ENCODE measurements around the gene DNAJC28. TPM values are rescaled to one million over a fixed set of nuclear protein-coding genes. Genes with fewer than 3 reads are reported as not detected.

The DNAJC28 gene
- total and polyA plus RNA-seq, 9 of the 15 experiments (the other 6 are each of a cell fraction or from before 2014, with no cell fraction given) = 0.68 to 2.5 (median 1.1) TPM

DNA sequence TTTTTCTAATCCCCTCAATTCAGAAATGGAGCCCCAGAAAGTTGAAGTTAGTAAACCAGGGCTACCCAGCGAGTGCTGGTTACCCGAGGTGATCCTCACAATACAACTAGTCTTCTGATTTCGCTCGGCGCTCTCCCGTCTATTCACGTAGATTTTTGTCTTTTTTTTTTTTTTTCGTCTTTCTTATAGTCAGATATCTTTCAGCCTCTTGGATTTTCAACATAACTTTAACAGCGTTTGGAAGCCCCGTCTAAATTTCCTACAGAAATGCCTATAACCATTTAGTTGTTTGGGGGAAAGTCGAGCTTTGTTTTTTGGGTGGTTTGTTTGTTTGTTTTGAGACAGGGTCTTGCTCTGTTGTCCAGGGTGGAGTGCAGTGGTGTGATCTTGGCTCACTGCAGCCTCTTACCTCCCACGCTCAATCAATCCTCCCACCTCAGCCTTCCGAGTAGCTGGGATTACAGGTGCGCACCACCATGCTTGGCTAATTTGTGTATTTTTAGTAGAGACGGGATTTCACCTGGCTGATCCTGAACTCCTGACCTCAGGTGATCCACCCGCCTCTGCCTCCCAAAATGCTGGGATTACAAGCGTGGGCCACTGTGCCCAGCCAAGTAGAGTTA is 10.9 kb downstream of the DNAJC28 start (continued):
- TF ChIP-seq, protein P1, sequence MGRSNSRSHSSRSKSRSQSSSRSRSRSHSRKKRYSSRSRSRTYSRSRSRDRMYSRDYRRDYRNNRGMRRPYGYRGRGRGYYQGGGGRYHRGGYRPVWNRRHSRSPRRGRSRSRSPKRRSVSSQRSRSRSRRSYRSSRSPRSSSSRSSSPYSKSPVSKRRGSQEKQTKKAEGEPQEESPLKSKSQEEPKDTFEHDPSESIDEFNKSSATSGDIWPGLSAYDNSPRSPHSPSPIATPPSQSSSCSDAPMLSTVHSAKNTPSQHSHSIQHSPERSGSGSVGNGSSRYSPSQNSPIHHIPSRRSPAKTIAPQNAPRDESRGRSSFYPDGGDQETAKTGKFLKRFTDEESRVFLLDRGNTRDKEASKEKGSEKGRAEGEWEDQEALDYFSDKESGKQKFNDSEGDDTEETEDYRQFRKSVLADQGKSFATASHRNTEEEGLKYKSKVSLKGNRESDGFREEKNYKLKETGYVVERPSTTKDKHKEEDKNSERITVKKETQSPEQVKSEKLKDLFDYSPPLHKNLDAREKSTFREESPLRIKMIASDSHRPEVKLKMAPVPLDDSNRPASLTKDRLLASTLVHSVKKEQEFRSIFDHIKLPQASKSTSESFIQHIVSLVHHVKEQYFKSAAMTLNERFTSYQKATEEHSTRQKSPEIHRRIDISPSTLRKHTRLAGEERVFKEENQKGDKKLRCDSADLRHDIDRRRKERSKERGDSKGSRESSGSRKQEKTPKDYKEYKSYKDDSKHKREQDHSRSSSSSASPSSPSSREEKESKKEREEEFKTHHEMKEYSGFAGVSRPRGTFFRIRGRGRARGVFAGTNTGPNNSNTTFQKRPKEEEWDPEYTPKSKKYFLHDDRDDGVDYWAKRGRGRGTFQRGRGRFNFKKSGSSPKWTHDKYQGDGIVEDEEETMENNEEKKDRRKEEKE (IDR thresholded peaks at IDR 0.05; ENCODE audit: borderline replicate concordance in 1 of 2, control insufficient read depth in 1 of 2, low read depth in 2 of 2, low read length in 1 of 2) = 0 out of 4 replicates have a peak, but pooled peaks of 1 of the 2 experiments have one; percentile 0
- TF ChIP-seq RNF2 (IDR thresholded peaks at IDR 0.05) = no peak
- 0 out of 2 replicates have a peak, but pooled peaks have one; percentile 71 for TF ChIP-seq MIER1 (IDR thresholded peaks at IDR 0.05; ENCODE audit: low read depth)
- TF ChIP-seq ELF1 (tag; IDR thresholded peaks at IDR 0.05) = 0 out of 2 replicates have a peak, but pooled peaks have one; percentile 3
- TF ChIP-seq, protein P2, sequence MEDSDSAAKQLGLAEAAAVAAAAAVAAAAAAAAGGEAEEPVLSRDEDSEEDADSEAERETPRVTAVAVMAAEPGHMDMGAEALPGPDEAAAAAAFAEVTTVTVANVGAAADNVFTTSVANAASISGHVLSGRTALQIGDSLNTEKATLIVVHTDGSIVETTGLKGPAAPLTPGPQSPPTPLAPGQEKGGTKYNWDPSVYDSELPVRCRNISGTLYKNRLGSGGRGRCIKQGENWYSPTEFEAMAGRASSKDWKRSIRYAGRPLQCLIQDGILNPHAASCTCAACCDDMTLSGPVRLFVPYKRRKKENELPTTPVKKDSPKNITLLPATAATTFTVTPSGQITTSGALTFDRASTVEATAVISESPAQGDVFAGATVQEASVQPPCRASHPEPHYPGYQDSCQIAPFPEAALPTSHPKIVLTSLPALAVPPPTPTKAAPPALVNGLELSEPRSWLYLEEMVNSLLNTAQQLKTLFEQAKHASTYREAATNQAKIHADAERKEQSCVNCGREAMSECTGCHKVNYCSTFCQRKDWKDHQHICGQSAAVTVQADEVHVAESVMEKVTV (CRISPR knock-in tag; IDR thresholded peaks at IDR 0.05) = 0 out of 2 replicates have a peak, but pooled peaks have one; percentile 2
- TF ChIP-seq BCOR (IDR thresholded peaks at IDR 0.05) = 0 out of 2 replicates have a peak, but pooled peaks have one; percentile 31
- TF ChIP-seq OTX1 (CRISPR knock-in tag; IDR thresholded peaks at IDR 0.05) = no peak
- TF ChIP-seq CHD2 (IDR thresholded peaks at IDR 0.05; ENCODE audit: low read depth, low read length) = no peak
- TF ChIP-seq, protein P3, sequence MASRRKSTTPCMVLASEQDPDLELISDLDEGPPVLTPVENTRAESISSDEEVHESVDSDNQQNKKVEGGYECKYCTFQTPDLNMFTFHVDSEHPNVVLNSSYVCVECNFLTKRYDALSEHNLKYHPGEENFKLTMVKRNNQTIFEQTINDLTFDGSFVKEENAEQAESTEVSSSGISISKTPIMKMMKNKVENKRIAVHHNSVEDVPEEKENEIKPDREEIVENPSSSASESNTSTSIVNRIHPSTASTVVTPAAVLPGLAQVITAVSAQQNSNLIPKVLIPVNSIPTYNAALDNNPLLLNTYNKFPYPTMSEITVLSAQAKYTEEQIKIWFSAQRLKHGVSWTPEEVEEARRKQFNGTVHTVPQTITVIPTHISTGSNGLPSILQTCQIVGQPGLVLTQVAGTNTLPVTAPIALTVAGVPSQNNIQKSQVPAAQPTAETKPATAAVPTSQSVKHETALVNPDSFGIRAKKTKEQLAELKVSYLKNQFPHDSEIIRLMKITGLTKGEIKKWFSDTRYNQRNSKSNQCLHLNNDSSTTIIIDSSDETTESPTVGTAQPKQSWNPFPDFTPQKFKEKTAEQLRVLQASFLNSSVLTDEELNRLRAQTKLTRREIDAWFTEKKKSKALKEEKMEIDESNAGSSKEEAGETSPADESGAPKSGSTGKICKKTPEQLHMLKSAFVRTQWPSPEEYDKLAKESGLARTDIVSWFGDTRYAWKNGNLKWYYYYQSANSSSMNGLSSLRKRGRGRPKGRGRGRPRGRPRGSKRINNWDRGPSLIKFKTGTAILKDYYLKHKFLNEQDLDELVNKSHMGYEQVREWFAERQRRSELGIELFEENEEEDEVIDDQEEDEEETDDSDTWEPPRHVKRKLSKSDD (conservative IDR thresholded peaks at IDR 0.05; ENCODE audit: low read length) = no peak
- no peak for TF ChIP-seq HDAC3 (IDR thresholded peaks at IDR 0.05; ENCODE audit: borderline replicate concordance, partially characterized antibody)
- TF ChIP-seq, protein P4, sequence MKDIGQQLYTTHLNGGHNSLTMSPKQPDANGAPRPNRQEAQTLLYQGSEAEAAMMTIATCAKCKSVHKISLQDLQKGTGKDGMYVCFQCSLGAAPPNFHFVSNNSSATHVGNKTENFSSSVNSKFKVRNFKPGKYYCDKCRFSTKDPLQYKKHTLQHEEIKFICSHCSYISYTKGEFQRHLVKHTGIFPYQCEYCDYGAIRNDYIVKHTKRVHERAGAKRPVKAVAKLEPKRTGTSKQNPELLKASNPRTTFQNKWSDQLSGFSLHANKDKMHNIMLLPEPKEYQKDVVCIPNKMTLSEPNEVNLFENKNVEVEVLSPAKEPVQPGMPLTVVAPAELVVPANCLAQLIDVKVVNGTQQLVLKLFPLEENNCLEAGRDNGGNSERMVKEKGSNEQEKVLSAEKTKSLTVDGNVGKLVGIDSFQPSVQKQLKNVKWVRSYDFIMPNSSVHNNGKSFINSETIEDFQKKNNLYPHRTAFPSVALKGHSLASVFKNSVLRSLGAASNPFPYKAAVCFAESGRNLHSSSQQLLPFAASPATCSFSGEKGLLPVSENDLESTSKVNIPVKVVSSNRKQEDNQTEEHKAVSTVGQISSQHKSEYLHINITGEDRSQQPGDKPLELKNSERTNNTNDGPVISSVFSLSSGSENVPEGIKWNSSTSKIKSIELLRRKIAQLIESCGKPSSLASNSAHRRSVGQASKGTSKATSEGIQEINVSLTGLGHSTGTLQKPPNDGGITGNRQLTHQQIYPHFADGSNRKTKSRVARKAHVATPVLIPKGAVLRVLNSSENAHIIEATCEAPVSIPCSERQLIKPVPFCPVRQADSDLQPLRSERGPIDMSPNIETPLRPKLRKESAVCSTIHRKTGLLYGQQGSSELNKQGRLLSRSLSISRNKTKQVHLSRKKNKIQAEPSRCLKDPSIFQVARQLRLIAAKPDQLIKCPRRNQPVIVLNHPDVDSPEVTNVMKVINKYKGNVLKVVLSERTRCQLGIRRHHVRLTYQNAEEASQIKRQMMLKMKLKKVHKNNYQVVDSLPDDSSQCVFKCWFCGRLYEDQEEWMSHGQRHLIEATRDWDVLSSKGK (CRISPR knock-in tag; IDR thresholded peaks at IDR 0.05) = no peak
- TF ChIP-seq MEIS2 (IDR thresholded peaks at IDR 0.05; ENCODE audit: partially characterized antibody) = no peak
- TF ChIP-seq CCNT2 (IDR thresholded peaks at IDR 0.05; ENCODE audit: borderline replicate concordance, extremely low read depth, insufficient read length, low read depth, low read length) = no peak
- TF ChIP-seq EWSR1 (IDR thresholded peaks at IDR 0.05; ENCODE audit: borderline replicate concordance, low read depth, partially characterized antibody) = no peak

Data from K562 (cell line).